Body of pancreas (tissue), 4 donors: Measurements from ENCODE around the gene ZIC4. TPM values are rescaled to one million over a fixed set of nuclear protein-coding genes. Genes with fewer than 3 reads are reported as not detected.

Experiments used
- ATAC-seq: fragments of 150-250 bp; one replicate; pipeline ENCODE4 v1.9.1; 2016
- DNase-seq, 4 donors: peaks; one replicate each; pipeline ENCODE4 v3.0.0-alpha.2; 2019
- H3K27ac ChIP-seq, 4 donors: fragments of 200-600 bp; sonication (generic); 1 replicate in 3 of 4; 2 replicates in 1 of 4; pipeline versions ENCODE4 v1.5.1 to v1.6.1; 2016 to 2019; ENCODE audit warnings: mild to moderate bottlenecking in 1 of 4, mixed read lengths in 1 of 4, moderate library complexity in 1 of 4
- H3K27me3 ChIP-seq, 2 donors: fragments of 200-600 bp; sonication (generic); one replicate each; pipeline ENCODE4 v1.6.0; 2016; ENCODE audit warnings: mild to moderate bottlenecking in 1 of 2
- H3K36me3 ChIP-seq, 2 donors: fragments of 200-600 bp; sonication (generic); replicated peaks in 1 of 2; 2 replicates each; pipeline ENCODE4 v1.5.1; 2016; ENCODE audit warnings: low read depth in 2 of 2; ENCODE audit not compliant: insufficient read depth in 1 of 2
- H3K4me1 ChIP-seq: fragments of 200-600 bp; sonication (generic); one replicate; pipeline ENCODE4 v1.6.0; 2016
- H3K4me3 ChIP-seq, 2 donors: fragments of 200-600 bp; sonication (generic); 1 replicate in 1 of 2; 2 replicates in 1 of 2; pipeline ENCODE4 v1.5.1; 2016 to 2019
- H3K9me3 ChIP-seq, 3 donors: fragments of 200-600 bp; sonication (generic); 1 replicate in 2 of 3; 2 replicates in 1 of 3; pipeline ENCODE4 v1.5.1; 2016
- POLR2A ChIP-seq, 3 donors: fragments of 450-650 bp; IDR thresholded peaks; one replicate each; pipeline ENCODE4 v1.6.1; 2016; ENCODE audit warnings: antibody characterized with exemption in 3 of 3, mild to moderate bottlenecking in 2 of 3
- WGBS, 2 donors: methylation state at CpG; one replicate each; pipeline ENCODE4 v1.1.5; 2017; 5-methylcytosine and 5-hydroxymethylcytosine counted together
- intact Hi-C: fragments of 100-400 bp; cut with DNase I; formaldehyde crosslinking; loops from one replicate; pipeline ENCODE4 v1.15.1; 2023
- total RNA-seq, 2 donors: library from RNA; depleted of rRNA; stranded (reverse); fragments of >200 nt; gene quantifications; one replicate each; pipeline ENCODE4 v1.1.0, GENCODE V29; 2016
- TF ChIP-seq, protein P1 (sequence below), 7 experiments: fragments of 450-650 bp in 4 of 7; fragments of 200-600 bp in 3 of 7; sonication (generic) in 3 of 7; IDR thresholded peaks; one replicate each; pipeline ENCODE4 v1.5.1; 2016 to 2019; ENCODE audit warnings: antibody characterized with exemption in 7 of 7

The ZIC4 gene
- total RNA-seq, 2 donors from 2014 or later = not detected

DNA sequence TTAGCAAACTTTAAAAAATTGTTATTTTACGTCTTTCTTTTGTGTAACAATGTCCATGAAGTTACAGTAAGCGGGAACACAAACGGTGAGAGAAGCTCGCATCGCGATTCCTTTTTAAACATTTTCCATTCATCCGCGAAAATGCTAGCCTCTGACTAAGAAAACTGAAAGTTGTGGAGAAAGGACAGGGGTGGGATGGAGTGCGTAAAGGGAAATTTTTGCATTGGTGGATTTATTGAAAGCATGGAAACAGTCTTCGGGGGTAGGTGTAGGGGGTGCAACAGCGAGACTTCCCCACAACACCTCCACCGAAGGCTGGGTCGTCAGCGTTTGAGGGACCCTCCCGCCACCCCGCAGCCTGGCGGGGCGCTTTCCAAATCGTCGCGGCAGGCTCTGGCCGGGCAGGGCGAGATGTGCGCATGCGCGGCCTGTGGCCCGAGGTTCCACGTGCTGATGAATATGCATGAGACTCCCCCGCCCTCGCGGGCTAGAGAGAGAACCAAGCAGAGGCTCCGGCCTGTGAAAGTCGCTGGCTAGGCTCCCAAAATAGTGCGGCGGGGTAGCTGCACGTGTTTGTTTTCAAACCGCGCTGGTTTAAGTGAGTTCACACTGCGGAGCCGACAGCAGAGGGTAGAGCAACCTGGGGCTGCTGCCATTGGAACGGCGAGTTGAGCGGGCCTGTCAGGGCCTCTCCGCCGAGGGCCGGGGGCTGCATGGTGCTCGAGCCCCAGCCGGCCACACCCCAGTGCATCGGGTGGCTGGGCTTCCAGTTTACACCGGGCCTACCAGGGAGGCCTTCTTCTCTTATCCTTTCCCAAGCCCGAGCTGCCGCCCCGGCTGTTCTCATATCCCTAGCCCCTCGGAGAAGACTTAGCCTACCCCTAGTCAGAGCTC lies 12.7 kb upstream of the ZIC4 start:
- no peaks in the 10 kb centered on the region for H3K9me3 ChIP-seq
- no peaks in the 10 kb centered on the region for H3K36me3 ChIP-seq
- peak; percentile 18 for ATAC-seq
- H3K27me3 ChIP-seq = peaks cover 9 to 45% of the 10 kb centered on the region in 2 donors
- no peak for TF ChIP-seq POLR2A (IDR thresholded peaks at IDR 0.05)
- TF ChIP-seq, protein P1, sequence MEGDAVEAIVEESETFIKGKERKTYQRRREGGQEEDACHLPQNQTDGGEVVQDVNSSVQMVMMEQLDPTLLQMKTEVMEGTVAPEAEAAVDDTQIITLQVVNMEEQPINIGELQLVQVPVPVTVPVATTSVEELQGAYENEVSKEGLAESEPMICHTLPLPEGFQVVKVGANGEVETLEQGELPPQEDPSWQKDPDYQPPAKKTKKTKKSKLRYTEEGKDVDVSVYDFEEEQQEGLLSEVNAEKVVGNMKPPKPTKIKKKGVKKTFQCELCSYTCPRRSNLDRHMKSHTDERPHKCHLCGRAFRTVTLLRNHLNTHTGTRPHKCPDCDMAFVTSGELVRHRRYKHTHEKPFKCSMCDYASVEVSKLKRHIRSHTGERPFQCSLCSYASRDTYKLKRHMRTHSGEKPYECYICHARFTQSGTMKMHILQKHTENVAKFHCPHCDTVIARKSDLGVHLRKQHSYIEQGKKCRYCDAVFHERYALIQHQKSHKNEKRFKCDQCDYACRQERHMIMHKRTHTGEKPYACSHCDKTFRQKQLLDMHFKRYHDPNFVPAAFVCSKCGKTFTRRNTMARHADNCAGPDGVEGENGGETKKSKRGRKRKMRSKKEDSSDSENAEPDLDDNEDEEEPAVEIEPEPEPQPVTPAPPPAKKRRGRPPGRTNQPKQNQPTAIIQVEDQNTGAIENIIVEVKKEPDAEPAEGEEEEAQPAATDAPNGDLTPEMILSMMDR (IDR thresholded peaks at IDR 0.05) = no peak
- H3K4me3 ChIP-seq = no peak overlapping the region
- intact Hi-C loops = no loop called here
- DNase-seq = peak; percentile 33 to 54 (median 42)
- H3K27ac ChIP-seq = no peak overlapping the region
- peaks cover 14% of the 10 kb centered on the region for H3K4me1 ChIP-seq
- WGBS, 2 donors = 2 to 10% methylated on average over 21 to 54 of the region's 54 CpGs

DNA sequence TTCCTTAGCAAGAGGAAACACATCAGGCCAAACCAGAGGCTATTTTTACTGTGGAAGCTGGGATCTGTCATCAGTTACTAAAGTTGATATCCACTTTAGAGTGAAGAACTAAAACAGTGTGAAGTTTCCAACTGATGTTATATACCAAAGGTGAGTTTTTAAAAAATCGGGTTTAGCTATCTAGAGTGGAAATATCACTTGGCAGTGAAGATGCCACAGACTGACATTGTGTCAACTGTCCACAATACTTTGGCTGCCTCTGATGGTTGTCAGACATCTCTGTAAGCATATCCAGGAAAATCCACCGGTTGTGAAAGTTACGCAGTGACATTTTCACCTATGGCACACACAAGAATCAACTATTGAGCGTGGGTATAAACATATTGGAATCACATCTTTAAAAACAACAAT lies 12.0 kb upstream of the ZIC4 start:
- intact Hi-C loops = no loop called here
- peaks cover 9 to 47% of the 10 kb centered on the region in 2 donors for H3K27me3 ChIP-seq

GRCh38 chr3:147417551-147418295 lies 11.4 kb upstream of the ZIC4 start:
- H3K36me3 ChIP-seq = no peaks in the 10 kb centered on the region
- peaks cover 9 to 47% of the 10 kb centered on the region in 2 donors for H3K27me3 ChIP-seq
- ATAC-seq (no peak), DNase-seq (no peak)
- intact Hi-C loops = no loop called here
- TF ChIP-seq, protein P1 (IDR thresholded peaks at IDR 0.05) = no peak
- no peak for TF ChIP-seq POLR2A (IDR thresholded peaks at IDR 0.05)
- H3K27ac ChIP-seq = no peak overlapping the region
- 40 to 48% methylated on average over 7 of the region's 7 CpGs for WGBS, 2 donors
- no peak overlapping the region for H3K4me3 ChIP-seq
- no peaks in the 10 kb centered on the region for H3K9me3 ChIP-seq
- peaks cover 23% of the 10 kb centered on the region for H3K4me1 ChIP-seq

More for the DNA sequence above, 12.0 kb upstream of the ZIC4 start:
- 26 to 37% methylated on average over 4 of the region's 4 CpGs for WGBS, 2 donors
- ATAC-seq (no peak), DNase-seq (no peak)
- no peak overlapping the region for H3K27ac ChIP-seq
- peaks cover 18% of the 10 kb centered on the region for H3K4me1 ChIP-seq
- no peak for TF ChIP-seq POLR2A (IDR thresholded peaks at IDR 0.05)
- TF ChIP-seq, protein P1 (IDR thresholded peaks at IDR 0.05) = no peak
- H3K9me3 ChIP-seq = no peaks in the 10 kb centered on the region
- H3K36me3 ChIP-seq = no peaks in the 10 kb centered on the region
- H3K4me3 ChIP-seq = no peak overlapping the region

- WGBS, 2 donors = 15 to 16% methylated on average over 1 of the region's 1 CpG
- Histone ChIP-seq H3K36me3 (no peaks in the 10 kb centered on the region), H3K27ac (no peak overlapping the region), H3K4me3 (no peak overlapping the region), H3K27me3 (peaks cover 9 to 51% of the 10 kb centered on the region in 2 donors), H3K4me1 (peaks cover 23% of the 10 kb centered on the region), H3K9me3 (no peaks in the 10 kb centered on the region)
- no peak for ATAC-seq
- intact Hi-C loops = no loop called here
- DNase-seq = no peak
- TF ChIP-seq, protein P1 (IDR thresholded peaks at IDR 0.05) = no peak
- TF ChIP-seq POLR2A (IDR thresholded peaks at IDR 0.05) = no peak
Observed at GRCh38 chr3:147416931-147417330, 10.6 kb upstream of the ZIC4 start.
